ENCODE results near the gene SH2B2.
A peak's percentile ranks its signal among the peaks of the same experiment; 100 is the strongest.

SH2B2 gene

GRCh38 chr7:102268635-102269034, 18.0 kb upstream of the SH2B2 start:
- no peak for DNase-seq

- DNase-seq, result no peak
These were observed 16.3 kb upstream of the SH2B2 start for GRCh38 chr7:102270178-102270887.

GRCh38 chr7:102271158-102271798, 15.4 kb upstream of the SH2B2 start:
- DNase-seq, result no peak

- DNase-seq, result peak; percentile 84
These were observed 14.4 kb upstream of the SH2B2 start for GRCh38 chr7:102272075-102272916.

GRCh38 chr7:102272917-102273748, 13.5 kb upstream of the SH2B2 start:
- no peak for DNase-seq

- DNase-seq, result no peak
These were observed 12.6 kb upstream of the SH2B2 start for GRCh38 chr7:102273749-102274712.

- no peak for DNase-seq
These were observed 11.5 kb upstream of the SH2B2 start for GRCh38 chr7:102275123-102275703.

- no peak for DNase-seq
These were observed 8.8 kb upstream of the SH2B2 start for GRCh38 chr7:102277901-102278300.

GRCh38 chr7:102279537-102280400, 6.9 kb upstream of the SH2B2 start:
- DNase-seq, result peak; percentile 79

- DNase-seq, result no peak
These were observed 6.1 kb upstream of the SH2B2 start for GRCh38 chr7:102280521-102280920.

- DNase-seq, result no peak
These were observed 4.9 kb upstream of the SH2B2 start for GRCh38 chr7:102281785-102282184.

GRCh38 chr7:102282465-102283362, 4.0 kb upstream of the SH2B2 start:
- DNase-seq, result no peak

- no peak for DNase-seq
These were observed 3.0 kb upstream of the SH2B2 start for GRCh38 chr7:102283477-102284189.

- no peak for DNase-seq
These were observed 2.3 kb upstream of the SH2B2 start for GRCh38 chr7:102284399-102284798.

- peak; percentile 62 for DNase-seq
These were observed 1.7 kb upstream of the SH2B2 start for GRCh38 chr7:102284891-102285539.

- DNase-seq, result no peak
These were observed 980 bp upstream of the SH2B2 start for GRCh38 chr7:102285540-102286236.
